Pons (tissue), 1 donor: ENCODE results near the gene MX2.

Experiments
- DNase-seq: peaks from one replicate; pipeline ENCODE4 v3.0.0-alpha.2; 2016; ENCODE audit warnings: low spot score

The MX2 gene

DNA sequence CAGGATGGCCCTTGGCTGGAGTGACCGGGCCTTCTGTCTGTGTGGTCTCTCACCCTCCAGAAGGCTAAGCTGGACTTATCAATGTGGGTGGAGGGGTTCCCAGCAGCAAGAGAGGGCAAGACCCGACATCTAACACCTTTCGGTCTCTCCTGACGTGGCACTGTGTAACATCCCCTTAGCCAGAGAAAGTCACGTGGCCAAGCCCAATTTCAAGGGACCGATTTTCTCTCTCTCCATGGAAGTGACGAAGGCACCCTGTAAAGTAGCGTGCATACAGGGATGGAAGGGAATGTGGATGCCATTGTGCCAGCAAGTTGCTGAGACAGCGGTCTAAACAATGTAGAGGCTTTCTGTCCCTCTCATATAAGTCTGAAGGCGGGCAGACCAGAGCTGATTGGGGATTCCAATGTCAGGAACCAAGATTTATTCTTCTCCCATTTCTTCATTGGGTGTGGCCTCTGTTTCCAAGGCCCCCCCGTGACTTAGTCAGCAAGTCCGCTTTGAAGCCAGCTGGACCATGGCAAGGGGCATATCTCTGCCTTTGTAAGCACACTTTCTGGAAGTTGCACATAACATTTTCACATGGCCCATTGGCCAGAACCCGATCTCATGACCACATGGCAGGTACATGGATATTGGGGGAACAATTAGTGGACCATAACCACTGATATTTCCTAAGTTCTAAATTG is 76.7 kb downstream of the MX2 start:
- DNase-seq: no peak

DNA sequence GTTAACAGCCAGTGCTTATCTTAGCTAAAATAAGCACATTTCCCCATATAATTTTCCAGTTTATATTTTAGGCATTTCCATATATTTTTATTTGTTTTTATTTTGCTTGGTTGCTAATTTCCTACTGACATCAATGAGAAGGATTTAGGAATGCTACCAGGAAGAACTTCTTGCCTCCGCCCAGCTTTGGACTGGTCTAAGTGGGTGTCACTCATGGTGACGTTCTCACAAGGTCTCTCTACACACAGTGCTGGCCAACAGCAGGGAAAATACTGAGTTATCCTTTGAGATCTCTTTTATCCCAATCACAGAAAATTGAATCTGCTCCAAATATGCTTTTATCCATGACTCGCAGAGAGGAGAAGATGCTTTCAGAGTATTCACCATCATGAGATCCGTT is 77.4 kb downstream of the MX2 start:
- no peak for DNase-seq

DNA sequence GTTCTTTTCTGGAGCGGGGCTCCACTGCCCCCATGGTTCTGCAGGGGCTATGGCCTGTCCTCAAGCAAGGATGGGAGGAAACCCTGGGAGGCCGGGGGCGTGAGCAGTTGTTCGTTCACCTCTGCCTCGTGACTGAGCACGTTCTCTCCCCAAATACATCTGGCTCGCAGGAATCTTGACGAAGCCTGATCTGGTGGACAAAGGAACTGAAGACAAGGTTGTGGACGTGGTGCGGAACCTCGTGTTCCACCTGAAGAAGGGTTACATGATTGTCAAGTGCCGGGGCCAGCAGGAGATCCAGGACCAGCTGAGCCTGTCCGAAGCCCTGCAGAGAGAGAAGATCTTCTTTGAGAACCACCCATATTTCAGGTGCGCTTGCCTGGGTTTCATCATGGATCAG is 79.7 kb downstream of the MX2 start:
- DNase-seq: no peak

DNA sequence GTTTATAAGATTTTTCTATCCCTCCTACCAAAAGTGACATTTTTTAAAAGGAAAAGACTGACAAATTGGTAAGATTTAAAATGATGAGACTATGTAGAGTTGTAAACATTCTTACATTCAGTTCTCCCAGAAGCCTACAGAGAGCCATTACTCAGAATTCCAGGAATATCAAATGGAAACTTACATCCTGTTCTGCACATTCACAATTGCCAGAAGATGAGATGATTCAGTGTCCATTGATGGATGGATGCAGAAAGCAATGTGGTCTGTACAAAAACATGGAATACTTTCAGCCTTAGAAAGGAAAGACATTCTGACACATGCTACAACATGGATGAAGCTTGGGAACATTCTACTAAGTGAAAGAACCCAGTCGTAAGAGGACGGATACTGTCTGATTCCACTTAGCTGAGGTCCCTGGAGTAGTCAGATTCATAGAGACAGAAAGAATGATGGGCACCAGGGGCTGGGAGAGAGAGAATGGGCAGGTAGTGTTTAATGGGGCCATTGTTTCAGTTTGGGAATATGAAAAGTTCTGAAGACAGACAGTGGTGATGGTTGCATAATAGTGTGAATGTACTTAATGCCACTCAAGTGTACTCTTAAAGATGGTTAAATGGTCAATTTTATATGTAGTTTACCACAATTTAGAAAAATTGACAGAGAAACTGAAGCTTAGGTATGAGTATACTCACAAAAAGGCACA is 80.8 kb downstream of the MX2 start:
- DNase-seq: no peak

DNA sequence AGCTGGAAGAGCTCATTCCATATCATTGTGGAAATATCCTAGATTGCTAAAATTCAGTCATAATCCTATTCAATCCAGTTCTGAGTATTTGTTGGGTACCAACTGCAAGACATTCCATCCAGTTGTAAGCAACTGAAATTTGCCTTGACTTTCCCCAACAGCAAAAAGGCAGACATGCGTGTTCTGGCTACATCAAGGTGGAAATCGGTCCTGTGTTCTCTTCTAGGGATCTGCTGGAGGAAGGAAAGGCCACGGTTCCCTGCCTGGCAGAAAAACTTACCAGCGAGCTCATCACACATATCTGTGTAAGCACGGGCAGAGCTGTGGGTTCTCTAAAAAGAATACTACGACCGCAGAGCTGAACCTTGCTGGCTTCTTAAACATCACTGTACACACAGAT is 81.7 kb downstream of the MX2 start:
- DNase-seq: no peak

DNA sequence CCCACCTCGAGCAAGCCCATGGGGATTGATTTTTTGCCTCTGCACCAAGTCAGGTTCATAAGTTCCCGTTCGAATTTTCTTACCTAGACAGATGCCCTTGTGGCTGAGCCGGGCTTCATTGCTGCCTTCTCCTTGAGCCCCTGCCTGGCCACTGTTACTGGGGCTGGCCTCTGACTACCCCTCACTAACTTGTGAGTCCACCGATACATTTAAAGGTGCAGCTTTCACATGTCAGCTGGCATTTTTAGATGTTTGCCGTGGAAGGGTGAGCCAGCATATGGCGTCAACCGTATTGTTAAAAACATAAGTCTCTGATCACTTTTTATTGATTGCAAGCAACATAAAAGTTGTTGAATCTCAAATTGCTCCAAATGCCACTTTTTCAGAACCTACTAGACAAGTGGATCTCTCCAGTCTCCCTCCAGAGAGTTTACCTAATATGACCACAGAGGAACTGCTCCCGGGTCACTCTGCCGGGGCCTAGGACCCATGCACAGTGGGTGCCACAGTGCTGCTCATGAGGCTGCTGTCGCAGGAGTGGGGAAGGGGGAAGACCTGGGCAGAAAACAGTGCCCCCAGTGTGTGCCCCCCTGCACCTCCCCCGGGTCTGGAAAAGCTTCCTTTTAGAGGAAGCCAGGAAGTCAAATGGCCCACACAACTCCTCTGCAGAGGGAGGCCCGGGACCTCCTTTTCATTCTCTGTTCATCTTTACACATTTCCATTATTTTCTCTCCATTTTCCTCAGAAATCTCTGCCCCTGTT is 83.1 kb downstream of the MX2 start:
- no peak for DNase-seq

DNA sequence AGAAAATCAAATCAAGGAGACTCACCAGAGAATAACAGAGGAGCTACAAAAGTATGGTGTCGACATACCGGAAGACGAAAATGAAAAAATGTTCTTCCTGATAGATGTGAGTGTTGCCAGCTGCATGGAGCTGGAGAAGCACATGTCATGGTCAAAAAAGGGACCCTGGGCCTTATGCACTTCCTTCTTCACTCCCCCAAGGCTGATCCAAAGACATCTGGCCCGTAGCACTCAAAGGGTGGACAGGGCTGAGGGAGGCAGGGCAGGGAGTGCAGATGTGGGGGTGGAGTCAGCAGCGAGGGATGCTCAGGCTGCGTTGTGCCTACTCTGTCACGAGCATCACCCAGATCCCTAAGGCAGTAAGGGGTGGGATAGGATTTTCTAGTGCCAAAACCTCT is 83.6 kb downstream of the MX2 start:
- DNase-seq: no peak

DNA sequence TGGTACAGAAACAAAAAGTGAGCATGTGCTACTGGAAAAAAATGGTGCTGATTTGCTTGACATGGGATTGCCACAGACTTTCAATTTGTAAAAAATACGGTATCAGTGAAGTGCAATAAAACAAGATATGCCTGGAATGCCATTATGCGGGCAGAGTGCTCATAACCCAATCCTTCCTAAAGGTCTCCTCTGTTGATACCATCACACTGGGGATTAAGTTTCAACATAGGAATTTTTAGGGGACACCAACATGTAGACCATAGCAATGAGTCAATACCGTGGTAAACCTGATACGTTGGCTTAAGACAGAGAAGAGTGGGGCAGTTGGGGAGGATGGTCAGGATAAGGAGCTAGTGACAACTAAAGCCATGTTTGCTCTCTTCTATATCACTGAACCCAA is 84.8 kb downstream of the MX2 start:
- no peak for DNase-seq

DNA sequence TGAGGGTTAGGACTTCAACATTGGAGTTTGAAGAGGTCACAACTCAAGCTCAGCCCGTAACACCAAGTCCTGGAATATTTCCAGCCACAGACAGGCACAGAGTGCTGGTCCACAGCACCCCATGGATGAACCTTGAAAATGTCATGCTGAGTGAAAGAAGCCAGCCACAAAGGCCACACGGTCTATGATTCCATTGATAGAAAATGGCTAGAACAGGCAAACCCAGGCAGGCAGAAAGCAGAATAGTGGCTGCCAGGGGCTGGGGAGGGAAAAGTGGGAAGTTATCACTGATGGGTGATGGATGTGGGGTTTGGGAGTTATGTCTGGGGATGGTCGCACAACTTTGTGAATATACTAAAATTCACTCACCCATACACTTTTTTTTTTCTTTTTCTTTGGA is 85.5 kb downstream of the MX2 start:
- no peak for DNase-seq

DNA sequence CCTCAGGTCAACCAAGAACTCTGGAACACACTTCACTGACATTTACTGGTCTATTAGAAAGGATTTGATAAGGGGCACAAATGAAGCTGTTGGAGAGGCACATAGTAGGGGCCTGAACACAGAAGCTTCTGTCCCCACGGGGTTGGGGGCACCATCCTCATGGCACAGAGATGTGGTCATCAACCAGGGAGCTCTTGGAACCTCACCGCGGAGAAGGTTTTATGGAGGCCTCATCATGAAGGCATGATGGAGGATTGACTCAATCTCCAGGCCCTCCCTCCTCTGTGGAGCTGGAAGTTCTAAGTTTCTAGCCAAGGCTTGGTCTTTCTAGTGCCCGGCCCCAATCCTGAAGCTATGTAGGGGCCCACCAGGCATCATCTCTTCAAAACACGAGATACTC is 87.8 kb downstream of the MX2 start:
- no peak for DNase-seq

DNA sequence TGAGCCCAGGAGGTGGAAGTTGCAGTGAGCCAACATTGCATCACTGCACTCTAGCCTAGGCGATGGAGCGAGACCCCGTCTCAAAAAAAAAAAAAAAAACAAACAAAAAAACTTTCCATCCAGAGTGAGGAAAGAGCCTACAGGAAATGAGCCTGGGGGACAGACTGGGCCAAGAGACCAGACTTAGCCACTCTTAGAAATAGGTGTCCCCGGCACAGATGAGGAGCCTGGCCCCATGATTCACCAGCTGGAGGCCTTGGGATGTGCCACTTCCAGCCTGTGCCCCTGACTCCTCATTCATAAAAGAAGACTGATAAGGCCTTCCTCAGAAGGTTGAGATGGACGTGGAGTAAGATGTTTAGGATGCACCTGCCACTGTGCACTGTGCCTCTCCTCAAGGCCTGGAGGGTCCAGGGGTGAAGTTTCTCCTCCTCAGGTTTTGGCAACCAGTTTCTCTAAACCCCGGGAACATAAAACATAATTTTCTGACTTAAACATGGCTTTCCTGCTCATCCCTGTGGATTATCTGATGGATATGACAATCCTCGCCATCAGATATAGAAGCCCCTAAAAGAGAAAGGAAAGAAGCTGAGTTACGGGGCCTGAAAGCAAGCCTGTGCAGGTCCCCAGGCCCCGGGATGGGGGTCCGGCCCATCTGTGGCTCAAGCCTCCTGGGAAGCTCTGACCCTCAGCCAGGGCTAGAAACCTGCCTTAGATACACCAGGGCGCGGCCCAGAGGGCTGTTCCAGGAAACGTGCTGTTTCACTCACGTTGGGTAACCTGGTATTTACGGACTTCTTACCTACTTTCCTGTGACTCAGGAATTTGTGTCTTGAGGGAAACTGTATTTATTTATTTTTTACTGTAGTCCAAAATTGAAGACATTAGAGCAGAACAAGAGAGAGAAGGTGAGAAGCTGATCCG is 90.2 kb downstream of the MX2 start:
- no peak for DNase-seq

DNA sequence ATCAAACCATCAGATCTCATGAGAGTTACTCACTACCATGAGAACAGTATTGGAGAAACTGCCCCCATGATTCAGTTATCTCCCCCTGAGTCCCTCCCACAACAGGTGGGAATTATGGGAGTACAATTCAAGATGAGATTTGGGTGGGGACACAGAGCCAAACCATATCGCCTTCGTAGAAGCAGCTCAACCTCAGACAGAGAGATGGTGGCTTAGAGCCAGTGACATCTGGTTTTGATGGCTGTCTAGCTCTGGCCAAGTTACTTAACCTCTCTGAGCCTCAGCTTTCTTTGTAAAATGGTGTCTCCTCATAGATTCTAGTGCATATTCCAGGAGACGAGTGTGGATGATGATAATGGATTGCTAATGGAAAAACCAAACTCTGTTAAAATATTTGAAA is 91.4 kb downstream of the MX2 start:
- no peak for DNase-seq

DNA sequence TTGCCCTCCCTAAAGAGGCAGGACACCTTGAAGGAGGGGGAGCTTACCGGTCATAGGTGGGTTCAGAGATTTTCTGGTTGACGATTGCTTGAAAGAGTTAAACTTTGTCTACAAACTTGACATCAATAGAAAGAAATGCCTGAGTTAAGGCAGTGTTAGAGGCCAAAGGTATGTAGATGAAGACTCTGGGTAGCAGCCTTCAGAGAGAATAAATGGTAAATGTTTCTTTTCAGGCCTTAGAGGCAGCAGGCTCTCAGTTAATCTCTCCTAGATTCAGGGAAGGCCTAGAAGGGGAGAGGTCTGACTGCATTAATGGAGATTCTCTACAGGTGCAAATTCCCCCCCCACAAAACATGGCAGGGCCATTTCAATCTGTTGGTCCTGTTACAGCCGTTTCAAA is 91.9 kb downstream of the MX2 start:
- DNase-seq: no peak

DNA sequence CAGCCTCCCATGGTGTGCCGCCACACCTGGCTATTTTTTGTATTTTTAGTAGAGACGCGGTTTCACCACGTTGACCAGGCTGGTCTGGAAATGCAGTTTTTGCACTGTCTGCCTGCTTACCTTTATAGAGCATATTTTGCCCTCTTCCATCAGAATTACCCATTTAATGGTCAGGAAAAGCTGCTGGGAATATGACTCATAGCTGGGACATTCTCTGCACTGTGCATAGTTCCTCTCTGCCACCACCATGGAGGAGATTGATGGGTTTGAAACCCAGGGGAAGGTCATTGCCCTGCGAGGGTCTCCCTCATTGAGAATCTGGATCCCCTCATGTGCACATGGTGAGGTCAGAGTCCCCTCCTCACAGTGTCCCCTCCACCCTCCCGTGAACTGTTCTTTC is 96.3 kb downstream of the MX2 start:
- DNase-seq: no peak

DNA sequence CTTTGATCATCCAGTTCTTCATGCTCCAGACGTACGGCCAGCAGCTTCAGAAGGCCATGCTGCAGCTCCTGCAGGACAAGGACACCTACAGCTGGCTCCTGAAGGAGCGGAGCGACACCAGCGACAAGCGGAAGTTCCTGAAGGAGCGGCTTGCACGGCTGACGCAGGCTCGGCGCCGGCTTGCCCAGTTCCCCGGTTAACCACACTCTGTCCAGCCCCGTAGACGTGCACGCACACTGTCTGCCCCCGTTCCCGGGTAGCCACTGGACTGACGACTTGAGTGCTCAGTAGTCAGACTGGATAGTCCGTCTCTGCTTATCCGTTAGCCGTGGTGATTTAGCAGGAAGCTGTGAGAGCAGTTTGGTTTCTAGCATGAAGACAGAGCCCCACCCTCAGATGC is 96.7 kb downstream of the MX2 start:
- no peak for DNase-seq
